ENCODE measurements around the gene ZCCHC17.

The ZCCHC17 gene

DNA sequence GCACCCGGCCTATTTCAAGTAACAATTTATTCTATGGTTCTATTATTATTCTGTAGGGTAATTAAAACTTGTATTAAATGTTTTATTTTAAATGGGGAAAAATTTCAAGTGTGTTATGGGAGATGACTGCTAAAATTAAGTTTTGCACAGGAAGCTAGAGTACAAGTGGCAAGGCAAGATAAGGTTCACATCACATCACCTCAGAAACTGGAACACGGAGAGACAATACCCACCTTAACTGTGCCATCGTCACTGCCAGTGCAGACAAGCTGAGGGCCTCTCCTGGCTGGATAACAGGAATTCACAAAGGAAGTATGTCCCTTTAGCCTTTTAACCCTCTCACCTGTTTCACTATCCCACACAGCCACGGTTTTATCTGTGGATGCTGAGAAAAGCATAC is 7.8 kb upstream of the ZCCHC17 start:
- H3K9me3 Mint-ChIP-seq, result no peaks in the 10 kb centered on the region
- DNase-seq, result no peak
- peaks cover 9% of the 10 kb centered on the region for H3K4me1 Mint-ChIP-seq (ENCODE audit: low read depth)
- no peak overlapping the region for H3K4me3 Mint-ChIP-seq
- peaks cover 97% of the 10 kb centered on the region for H3K36me3 Mint-ChIP-seq (ENCODE audit: low read depth)
- no peaks in the 10 kb centered on the region for H3K27me3 Mint-ChIP-seq
- H3K27ac Mint-ChIP-seq, result no peak overlapping the region

DNA sequence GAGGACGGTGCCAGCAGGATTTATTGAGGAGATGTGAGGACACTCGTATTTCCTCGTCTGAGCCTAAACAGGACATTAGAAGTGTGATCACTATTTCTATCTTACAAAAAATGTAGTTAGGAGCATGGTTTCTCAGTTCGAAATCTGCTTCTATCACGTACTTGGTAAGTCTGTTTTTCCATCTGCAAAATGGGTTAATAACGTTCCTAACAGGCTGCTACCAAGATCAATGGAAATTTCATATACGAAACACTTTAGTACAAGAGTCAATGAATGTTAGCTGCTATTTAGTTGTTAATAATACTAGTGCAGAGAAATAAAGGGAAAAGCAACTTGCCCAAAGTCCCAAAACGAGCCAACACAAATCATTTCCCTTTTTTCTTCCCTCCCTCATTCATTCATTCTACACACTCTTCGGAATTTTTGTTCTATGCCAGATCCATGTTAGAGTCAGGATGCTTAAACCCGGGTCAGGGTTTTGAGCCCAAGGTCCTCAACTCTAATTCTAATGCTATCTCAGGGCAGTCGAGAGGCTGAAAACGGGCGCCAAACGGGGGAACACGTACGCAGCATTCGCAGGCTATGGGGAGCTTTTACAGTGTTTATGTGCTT is 852 bp upstream of the ZCCHC17 start:
- peaks cover 45% of the 10 kb centered on the region for H3K36me3 Mint-ChIP-seq (ENCODE audit: low read depth)
- H3K4me3 Mint-ChIP-seq, result no peak overlapping the region
- no peaks in the 10 kb centered on the region for H3K27me3 Mint-ChIP-seq
- H3K9me3 Mint-ChIP-seq, result no peaks in the 10 kb centered on the region
- H3K27ac Mint-ChIP-seq, result no peak overlapping the region
- peaks cover 41% of the 10 kb centered on the region for H3K4me1 Mint-ChIP-seq (ENCODE audit: low read depth)
- DNase-seq, result no peak

DNA sequence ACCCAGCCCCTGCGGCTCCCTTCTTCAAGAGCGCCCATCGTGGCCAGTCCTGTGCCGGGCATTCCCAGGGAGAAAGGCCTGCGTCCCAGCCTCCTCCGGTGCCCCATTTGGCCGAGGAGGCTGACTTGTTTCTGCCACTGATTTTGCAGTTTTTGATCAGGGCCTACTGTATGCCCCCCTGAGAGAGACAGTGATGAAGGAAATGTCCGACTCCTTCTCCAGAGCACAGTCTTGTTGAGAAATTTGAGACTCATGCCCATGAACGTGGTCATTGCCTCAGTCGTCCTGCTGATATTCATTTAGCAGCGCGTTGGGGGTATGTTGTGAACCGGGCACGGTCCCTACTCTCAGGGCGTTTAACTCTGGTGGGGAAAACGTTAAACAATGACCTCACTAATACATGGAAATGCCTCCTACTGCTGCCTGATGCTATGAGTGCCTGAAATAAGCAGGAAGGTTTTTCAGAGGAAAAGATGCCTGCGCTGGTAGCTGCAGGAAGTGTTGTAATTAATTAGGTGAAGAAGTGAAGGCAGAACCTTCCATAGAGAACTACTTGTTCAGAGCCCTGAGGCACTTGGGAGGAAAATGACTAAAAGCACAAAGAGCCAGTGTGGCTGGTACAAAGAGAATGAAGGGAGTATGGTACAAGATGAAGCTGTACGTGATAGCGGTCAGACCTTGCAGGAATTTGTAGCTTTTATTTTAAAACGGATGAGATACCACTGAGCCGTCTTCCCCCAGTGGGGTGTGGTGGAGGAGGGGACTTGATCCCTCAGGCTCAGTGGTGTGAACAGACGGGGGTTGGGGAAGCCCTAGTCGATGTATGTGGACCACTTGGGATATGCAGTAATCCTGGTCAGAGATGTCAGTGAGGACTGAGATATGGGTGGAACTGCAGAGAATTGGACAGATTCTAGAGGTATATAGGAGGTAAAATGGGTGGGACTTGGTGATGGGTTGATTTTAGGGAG is 730 bp downstream of the ZCCHC17 start:
- H3K36me3 Mint-ChIP-seq (ENCODE audit: low read depth), result peaks cover 42% of the 10 kb centered on the region
- no peak for DNase-seq
- no peaks in the 10 kb centered on the region for H3K27me3 Mint-ChIP-seq
- H3K4me1 Mint-ChIP-seq (ENCODE audit: low read depth), result peaks cover 48% of the 10 kb centered on the region
- no peak overlapping the region for H3K27ac Mint-ChIP-seq
- H3K4me3 Mint-ChIP-seq, result no peak overlapping the region
- no peaks in the 10 kb centered on the region for H3K9me3 Mint-ChIP-seq

DNA sequence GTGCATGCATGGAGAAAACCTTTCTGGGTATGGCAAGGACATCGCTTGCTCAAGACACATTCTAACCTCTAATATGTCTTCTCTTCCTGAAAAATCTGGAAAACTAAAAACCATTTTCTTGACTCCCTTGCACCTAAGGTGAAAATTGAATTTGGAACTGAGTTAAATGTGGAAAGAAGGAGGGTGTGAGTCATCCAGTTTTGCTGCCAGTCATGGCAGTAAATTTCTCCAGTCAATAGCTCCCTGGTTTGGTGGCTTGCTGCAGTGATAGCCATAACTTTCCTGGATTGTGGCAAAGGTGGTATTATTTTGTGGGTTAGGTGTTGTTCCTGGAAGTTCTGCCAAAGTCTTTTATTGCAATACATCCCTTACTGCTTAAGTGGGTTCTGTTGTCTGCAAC is 2.5 kb downstream of the ZCCHC17 start:
- Mint-ChIP-seq H3K27ac (peak overlapping the region; percentile 71), H3K9me3 (no peaks in the 10 kb centered on the region), H3K4me1 (ENCODE audit: low read depth) (peaks cover 45% of the 10 kb centered on the region), H3K27me3 (no peaks in the 10 kb centered on the region), H3K4me3 (no peak overlapping the region), H3K36me3 (ENCODE audit: low read depth) (peaks cover 31% of the 10 kb centered on the region)
- no peak for DNase-seq

DNA sequence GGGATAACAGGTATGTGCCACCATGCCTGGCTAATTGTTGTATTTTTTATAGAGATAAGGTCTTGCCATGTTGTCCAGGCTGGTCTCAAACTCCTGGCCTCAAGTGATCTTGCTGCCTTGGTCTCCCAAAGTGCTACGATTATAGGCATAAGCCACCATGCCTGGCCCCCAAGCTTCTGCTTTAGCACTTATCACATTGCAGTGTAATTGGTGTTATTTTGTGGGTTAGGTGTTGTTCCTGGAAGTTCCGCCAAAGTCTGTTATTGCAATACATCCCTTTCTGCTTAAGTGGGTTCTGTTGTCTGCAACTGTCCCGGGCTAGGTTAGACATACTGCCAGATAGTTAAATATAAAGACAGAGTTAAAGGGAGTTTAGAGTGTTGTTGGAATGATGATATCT is 3.4 kb downstream of the ZCCHC17 start:
- no peaks in the 10 kb centered on the region for H3K9me3 Mint-ChIP-seq
- peak overlapping the region; percentile 17 for H3K27ac Mint-ChIP-seq
- no peak for DNase-seq
- peaks cover 40% of the 10 kb centered on the region for H3K4me1 Mint-ChIP-seq (ENCODE audit: low read depth)
- no peaks in the 10 kb centered on the region for H3K27me3 Mint-ChIP-seq
- no peak overlapping the region for H3K4me3 Mint-ChIP-seq
- peaks cover 33% of the 10 kb centered on the region for H3K36me3 Mint-ChIP-seq (ENCODE audit: low read depth)

DNA sequence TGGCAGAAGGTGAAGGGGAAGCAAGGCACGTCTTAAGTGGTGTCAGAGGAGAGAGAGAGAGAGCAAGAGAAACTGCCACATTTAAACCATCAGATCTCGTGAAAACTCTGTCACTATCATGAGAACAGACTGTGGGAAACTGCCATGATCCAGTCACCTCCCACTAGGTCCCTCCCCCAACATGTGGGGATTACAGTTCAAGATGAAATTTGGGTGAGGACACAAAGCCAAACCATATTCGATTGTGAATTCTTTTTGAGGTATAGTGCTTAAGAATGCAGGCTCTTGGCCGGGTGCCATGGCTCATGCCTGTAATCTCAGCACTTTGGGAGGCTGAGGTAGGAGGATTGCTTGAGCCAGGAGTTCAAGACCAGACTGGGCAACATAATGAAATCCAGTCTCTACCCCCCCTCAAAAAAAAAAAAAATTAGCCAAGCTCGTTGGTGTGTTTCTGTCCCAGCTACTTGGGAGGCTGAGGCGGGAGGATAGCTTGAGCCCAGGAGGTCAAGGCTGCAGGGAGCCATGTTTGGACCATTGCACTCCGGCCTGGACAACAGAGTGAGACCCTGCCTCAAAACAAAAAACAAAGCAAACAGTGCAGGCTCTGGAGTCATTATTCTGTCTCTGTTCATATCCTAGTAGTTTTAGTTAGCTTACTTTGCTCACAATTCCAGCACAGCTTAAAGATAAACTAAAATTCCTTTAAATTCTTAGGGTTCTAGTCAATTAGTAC is 6.0 kb downstream of the ZCCHC17 start:
- DNase-seq, result no peak
- H3K9me3 Mint-ChIP-seq, result no peaks in the 10 kb centered on the region
- H3K27me3 Mint-ChIP-seq, result no peaks in the 10 kb centered on the region
- no peak overlapping the region for H3K4me3 Mint-ChIP-seq
- H3K27ac Mint-ChIP-seq, result no peak overlapping the region
- H3K36me3 Mint-ChIP-seq (ENCODE audit: low read depth), result peaks cover 44% of the 10 kb centered on the region
- H3K4me1 Mint-ChIP-seq (ENCODE audit: low read depth), result peaks cover 40% of the 10 kb centered on the region

DNA sequence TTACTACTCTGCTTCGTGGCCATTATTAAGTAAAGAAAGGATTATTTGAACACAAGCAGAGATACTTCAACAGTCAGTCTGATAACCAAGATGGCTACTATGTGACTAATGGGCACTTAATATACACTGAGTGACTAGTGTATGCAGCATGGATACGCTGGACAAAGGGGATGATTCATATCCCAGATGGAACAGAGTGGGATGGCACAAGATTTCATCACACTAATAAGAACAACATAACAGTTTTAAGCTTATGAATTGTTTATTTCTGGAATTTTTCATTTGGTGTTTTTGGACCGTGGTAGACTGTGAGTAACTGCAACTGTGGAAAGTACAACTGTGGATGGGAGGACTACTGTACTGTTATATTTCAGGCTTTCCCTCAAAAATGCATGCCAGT is 9.4 kb downstream of the ZCCHC17 start:
- H3K9me3 Mint-ChIP-seq, result no peaks in the 10 kb centered on the region
- no peaks in the 10 kb centered on the region for H3K27me3 Mint-ChIP-seq
- H3K4me3 Mint-ChIP-seq, result no peak overlapping the region
- H3K4me1 Mint-ChIP-seq (ENCODE audit: low read depth), result peaks cover 22% of the 10 kb centered on the region
- no peak overlapping the region for H3K27ac Mint-ChIP-seq
- peaks cover 55% of the 10 kb centered on the region for H3K36me3 Mint-ChIP-seq (ENCODE audit: low read depth)
- DNase-seq, result no peak

DNA sequence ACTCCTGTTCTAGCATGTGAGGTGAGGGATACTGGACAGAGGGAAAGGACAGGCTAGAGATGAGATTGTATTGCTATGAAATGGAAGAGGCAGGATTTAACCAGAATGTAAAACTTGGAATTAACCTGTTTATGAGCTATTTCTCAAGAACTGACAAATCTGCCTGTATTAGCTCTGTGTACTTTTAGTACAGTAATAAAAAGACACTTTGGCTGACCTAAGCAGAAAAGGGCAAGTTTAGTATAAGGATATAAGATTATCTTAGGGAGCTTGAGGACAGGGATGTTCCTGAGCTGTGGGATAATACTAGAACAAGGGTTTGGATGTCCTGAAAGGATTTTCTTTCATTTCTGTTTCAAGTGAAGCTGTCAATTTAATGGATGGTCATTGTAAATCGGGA is 11.2 kb downstream of the ZCCHC17 start:
- Mint-ChIP-seq H3K4me1 (ENCODE audit: low read depth) (peaks cover 17% of the 10 kb centered on the region), H3K36me3 (ENCODE audit: low read depth) (peaks cover 58% of the 10 kb centered on the region), H3K27ac (peak overlapping the region; percentile 29), H3K9me3 (no peaks in the 10 kb centered on the region), H3K4me3 (no peak overlapping the region), H3K27me3 (no peaks in the 10 kb centered on the region)
- no peak for DNase-seq

- Mint-ChIP-seq H3K27ac (no peak overlapping the region), H3K4me3 (no peak overlapping the region), H3K36me3 (ENCODE audit: low read depth) (peaks cover 74% of the 10 kb centered on the region), H3K4me1 (ENCODE audit: low read depth) (peaks cover 12% of the 10 kb centered on the region), H3K27me3 (no peaks in the 10 kb centered on the region), H3K9me3 (no peaks in the 10 kb centered on the region)
- no peak for DNase-seq
Measured at GRCh38 chr1:31310198-31310597, 13.4 kb downstream of the ZCCHC17 start.

DNA sequence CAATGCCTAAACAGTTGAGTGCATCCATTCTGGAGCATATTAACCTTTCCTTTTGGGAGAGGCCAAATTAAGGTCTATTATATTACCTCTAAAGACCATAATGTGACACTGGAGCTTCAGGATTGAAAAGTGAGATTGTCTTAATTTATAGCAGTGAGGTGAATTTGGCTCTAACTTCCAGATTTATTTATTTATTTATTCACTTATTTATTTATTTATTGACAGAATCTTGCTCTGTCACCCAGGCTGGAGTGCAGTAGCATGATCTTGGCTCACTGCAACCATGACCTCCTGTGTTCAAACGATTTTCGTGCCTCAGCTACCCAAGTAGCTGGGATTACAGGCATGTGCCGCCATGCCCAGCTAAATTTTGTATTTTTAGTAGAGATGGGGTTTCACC is 19.1 kb downstream of the ZCCHC17 start:
- no peaks in the 10 kb centered on the region for H3K4me1 Mint-ChIP-seq (ENCODE audit: low read depth)
- no peak overlapping the region for H3K27ac Mint-ChIP-seq
- no peaks in the 10 kb centered on the region for H3K27me3 Mint-ChIP-seq
- H3K9me3 Mint-ChIP-seq, result no peaks in the 10 kb centered on the region
- DNase-seq, result no peak
- no peak overlapping the region for H3K4me3 Mint-ChIP-seq
- peaks cover 90% of the 10 kb centered on the region for H3K36me3 Mint-ChIP-seq (ENCODE audit: low read depth)

- Mint-ChIP-seq H3K4me3 (no peak overlapping the region), H3K36me3 (ENCODE audit: low read depth) (peaks cover 88% of the 10 kb centered on the region), H3K9me3 (no peaks in the 10 kb centered on the region), H3K27ac (no peak overlapping the region), H3K4me1 (ENCODE audit: low read depth) (no peaks in the 10 kb centered on the region), H3K27me3 (no peaks in the 10 kb centered on the region)
- no peak for DNase-seq
Measured at GRCh38 chr1:31318146-31318545, 21.3 kb downstream of the ZCCHC17 start.

GRCh38 chr1:31324093-31324492 is 27.3 kb downstream of the ZCCHC17 start:
- Mint-ChIP-seq H3K36me3 (ENCODE audit: low read depth) (peaks cover 42% of the 10 kb centered on the region), H3K4me1 (ENCODE audit: low read depth) (no peaks in the 10 kb centered on the region), H3K9me3 (no peaks in the 10 kb centered on the region), H3K27me3 (no peaks in the 10 kb centered on the region), H3K4me3 (no peak overlapping the region), H3K27ac (no peak overlapping the region)
- no peak for DNase-seq

DNA sequence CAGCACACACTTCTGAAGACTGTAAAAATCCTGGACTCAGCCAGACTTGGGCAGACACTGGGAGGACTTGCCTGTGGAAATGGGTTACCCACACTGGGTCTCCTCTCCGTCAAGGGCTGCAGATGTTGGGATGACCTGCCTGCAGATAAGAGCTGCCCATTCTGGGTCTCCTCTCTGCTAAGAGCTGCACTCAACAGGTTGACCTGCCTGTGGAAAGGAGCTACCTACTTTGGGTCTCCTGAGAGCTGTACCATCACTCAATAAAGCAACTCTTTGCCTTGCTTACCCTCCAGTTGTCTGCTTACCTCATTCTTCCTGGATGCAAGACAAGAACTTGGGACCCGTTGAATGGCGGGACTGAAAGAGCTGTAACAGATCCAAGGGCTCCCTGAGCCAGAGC is 28.2 kb downstream of the ZCCHC17 start:
- no peaks in the 10 kb centered on the region for H3K27me3 Mint-ChIP-seq
- H3K9me3 Mint-ChIP-seq, result no peaks in the 10 kb centered on the region
- no peaks in the 10 kb centered on the region for H3K4me1 Mint-ChIP-seq (ENCODE audit: low read depth)
- DNase-seq, result no peak
- H3K36me3 Mint-ChIP-seq (ENCODE audit: low read depth), result peaks cover 35% of the 10 kb centered on the region
- no peak overlapping the region for H3K4me3 Mint-ChIP-seq
- no peak overlapping the region for H3K27ac Mint-ChIP-seq

- DNase-seq, result no peak
- H3K27ac Mint-ChIP-seq, result no peak overlapping the region
- no peaks in the 10 kb centered on the region for H3K27me3 Mint-ChIP-seq
- H3K4me3 Mint-ChIP-seq, result no peak overlapping the region
- peaks cover 21% of the 10 kb centered on the region for H3K36me3 Mint-ChIP-seq (ENCODE audit: low read depth)
- H3K4me1 Mint-ChIP-seq (ENCODE audit: low read depth), result no peaks in the 10 kb centered on the region
- H3K9me3 Mint-ChIP-seq, result no peaks in the 10 kb centered on the region
Measured at GRCh38 chr1:31326461-31326860, 29.6 kb downstream of the ZCCHC17 start.

DNA sequence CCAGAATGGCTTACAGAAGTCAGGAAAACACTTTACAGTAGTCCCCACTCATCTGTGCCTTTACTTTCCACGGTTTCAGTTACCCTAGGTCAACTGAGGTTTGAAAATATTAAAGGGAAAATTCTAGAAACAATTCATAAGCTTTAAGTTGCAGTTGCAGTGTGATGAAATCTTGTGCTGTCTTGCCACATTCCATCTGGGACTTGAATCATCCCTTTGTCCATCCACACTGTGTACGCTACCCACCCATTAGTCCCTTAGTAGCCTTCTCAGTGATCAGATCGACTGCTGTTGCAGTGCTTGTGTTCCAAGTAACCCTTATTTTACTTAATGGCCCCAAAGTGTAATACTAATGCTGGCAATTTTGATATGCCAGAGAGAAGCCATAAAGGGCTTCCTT is 30.5 kb downstream of the ZCCHC17 start:
- H3K27me3 Mint-ChIP-seq, result no peaks in the 10 kb centered on the region
- peaks cover 18% of the 10 kb centered on the region for H3K36me3 Mint-ChIP-seq (ENCODE audit: low read depth)
- no peaks in the 10 kb centered on the region for H3K9me3 Mint-ChIP-seq
- no peak overlapping the region for H3K27ac Mint-ChIP-seq
- no peaks in the 10 kb centered on the region for H3K4me1 Mint-ChIP-seq (ENCODE audit: low read depth)
- DNase-seq, result no peak
- H3K4me3 Mint-ChIP-seq, result no peak overlapping the region

Measured in activated T-cell treated with anti-CD3 and anti-CD28 coated beads, Interleukin-2, amount 50 U/mL, for 24 hours (primary cell).